Small intestine (tissue), 7 donors: ENCODE results near the gene SLK. TPM values are rescaled to one million over a fixed set of nuclear protein-coding genes. Genes with fewer than 3 reads are reported as not detected.

ENCODE experiments used
- DNase-seq, 2 donors: peaks; one replicate each; pipeline versions ENCODE4 v3.0.0 to v3.0.0-alpha.2; 2013
- FAIRE-seq: peaks from 2 replicates; lab custom pipeline; 2012; peaks lifted over from hg19 to GRCh38; lab: Jason Lieb, UNC
- H3K27ac ChIP-seq, 3 donors: one replicate each; pipeline ENCODE4 v1.5.1; 2013; ENCODE audit warnings: low read length in 2 of 3, mild to moderate bottlenecking in 2 of 3, control low read depth in 1 of 3, inconsistent platforms in 1 of 3, low read depth in 1 of 3, moderate library complexity in 1 of 3
- H3K27me3 ChIP-seq, 3 donors: one replicate each; pipeline ENCODE4 v1.6.1; 2013; ENCODE audit warnings: low read length in 3 of 3, inconsistent platforms in 1 of 3; ENCODE audit not compliant: control insufficient read depth in 3 of 3, insufficient read depth in 3 of 3
- H3K36me3 ChIP-seq, 3 donors: one replicate each; pipeline ENCODE4 v1.6.1; 2013; ENCODE audit warnings: low read length in 3 of 3, inconsistent platforms in 1 of 3, low read depth in 1 of 3, mild to moderate bottlenecking in 1 of 3, moderate library complexity in 1 of 3; ENCODE audit not compliant: control insufficient read depth in 3 of 3, insufficient read depth in 2 of 3
- H3K4me1 ChIP-seq, 3 donors: one replicate each; pipeline ENCODE4 v1.6.1; 2013; ENCODE audit warnings: low read length in 2 of 3, inconsistent platforms in 1 of 3, low read depth in 1 of 3, mild to moderate bottlenecking in 1 of 3, moderate library complexity in 1 of 3; ENCODE audit not compliant: control insufficient read depth in 3 of 3, insufficient read depth in 2 of 3
- H3K4me3 ChIP-seq, 3 donors: one replicate each; pipeline ENCODE4 v1.5.1; 2013; ENCODE audit warnings: low read length in 3 of 3, control low read depth in 1 of 3, inconsistent platforms in 1 of 3, low read depth in 1 of 3, mild to moderate bottlenecking in 1 of 3, moderate library complexity in 1 of 3
- H3K9me3 ChIP-seq, 2 donors: one replicate each; pipeline ENCODE4 v1.6.1; 2013; ENCODE audit warnings: low read depth in 1 of 2, low read length in 1 of 2; ENCODE audit not compliant: control insufficient read depth in 2 of 2, insufficient read depth in 1 of 2
- WGBS, 3 donors: extraction: QIAGEN DNeasy Blood & Tissue Kit; methylation state at CpG; one replicate each; pipeline ENCODE4 v1.1.7; 2013; 5-methylcytosine and 5-hydroxymethylcytosine counted together
- polyA plus RNA-seq, 4 donors: library from polyadenylated mRNA; stranded (reverse) in 3 of 4; unstranded in 1 of 4; fragments of 200-250 nt in 3 of 4; fragments of 120-200 nt in 1 of 4; gene quantifications; one replicate each; pipeline versions ENCODE4 v1.2.1 to v1.2.3, GENCODE V29; 2013
- donor health status: healthy with polysubstance abuse.
- donor health status: control.
- donor health status: control.
- donor health status: Bipolar disorder and iron deficiency.
- donor health status: healthy.

Gene SLK
- polyA plus RNA-seq, 4 donors = 11.2 to 33.0 (median 14.3) TPM

DNA sequence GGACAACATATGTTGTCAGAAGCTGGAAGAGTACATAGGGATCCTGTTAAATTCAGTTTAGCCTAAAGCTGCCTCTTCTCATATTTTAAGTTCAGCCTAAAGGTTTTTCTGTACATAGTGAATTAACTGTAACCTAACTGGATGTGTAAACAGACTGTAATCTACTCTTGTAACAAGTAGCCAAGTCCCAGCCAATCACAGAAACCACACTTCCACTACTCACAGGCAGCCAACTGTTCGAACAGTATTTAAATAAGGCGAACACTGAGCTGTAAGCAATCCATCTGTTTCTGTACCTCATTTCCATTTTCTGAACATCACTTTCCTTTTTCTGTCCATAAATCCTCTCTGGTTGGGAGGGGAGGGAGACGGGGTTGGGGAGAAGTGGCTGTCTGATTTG is 34.0 kb upstream of the SLK start:
- Histone ChIP-seq H3K36me3 (no peaks in the 10 kb centered on the region), H3K27me3 (no peaks in the 10 kb centered on the region), H3K4me1 (peaks cover 0 to 6% (median 0%) of the 10 kb centered on the region in 3 donors), H3K9me3 (no peaks in the 10 kb centered on the region), H3K27ac (no peak overlapping the region), H3K4me3 (no peak overlapping the region)
- FAIRE-seq (no peak), DNase-seq (no peak)
- 75 to 90% (median 84%) methylated on average over 3 of the region's 3 CpGs for WGBS, 3 donors

DNA sequence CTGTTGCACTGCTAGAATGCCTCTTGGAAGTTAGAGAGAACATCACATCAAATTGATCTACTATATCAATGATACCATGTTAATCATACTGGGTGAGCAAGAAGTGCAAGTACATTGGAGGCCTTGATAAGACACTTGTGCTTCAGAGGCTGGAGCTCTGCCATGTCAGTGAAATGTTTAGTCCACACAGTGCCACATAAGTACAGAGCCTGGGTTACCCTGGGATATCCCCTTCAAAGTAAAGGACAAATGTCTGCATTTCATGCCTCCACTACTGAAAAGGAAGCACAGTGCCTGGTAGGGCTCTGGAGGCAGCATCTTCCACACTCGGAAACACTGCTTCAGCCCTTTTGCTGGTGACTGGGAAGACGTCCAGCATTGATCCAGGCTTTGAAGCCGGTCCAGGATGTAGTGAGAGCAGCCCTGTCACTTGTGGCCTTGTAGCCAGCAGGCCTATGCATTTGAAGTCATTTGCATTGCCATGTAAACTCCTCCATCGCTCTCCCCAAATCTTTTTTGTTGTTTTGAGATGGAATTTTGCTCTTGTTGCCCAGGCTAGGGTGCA is 33.3 kb upstream of the SLK start:
- FAIRE-seq = no peak

DNA sequence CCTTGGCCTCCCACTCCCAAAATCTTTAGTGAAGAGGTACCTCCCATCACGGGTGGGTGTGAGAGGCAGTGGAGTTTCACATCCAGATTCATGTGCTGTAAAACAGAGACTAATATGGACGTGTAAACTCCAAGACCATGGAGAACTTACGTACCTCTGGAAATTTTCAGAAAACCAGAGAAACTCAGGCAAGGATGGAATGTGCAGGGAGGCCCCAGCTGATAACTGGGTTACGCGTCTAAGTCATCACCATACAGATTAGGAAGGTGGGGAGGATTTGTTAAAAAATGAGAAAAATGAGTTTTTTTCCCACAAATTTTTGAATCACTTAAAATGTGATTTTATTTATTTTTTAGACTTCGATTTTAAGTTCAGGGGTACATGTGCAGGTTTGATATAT is 32.6 kb upstream of the SLK start:
- Histone ChIP-seq H3K4me3 (no peak overlapping the region), H3K36me3 (no peaks in the 10 kb centered on the region), H3K9me3 (no peaks in the 10 kb centered on the region), H3K4me1 (peaks cover 0 to 6% (median 0%) of the 10 kb centered on the region in 3 donors), H3K27me3 (no peaks in the 10 kb centered on the region), H3K27ac (no peak overlapping the region)
- WGBS, 3 donors = 84 to 93% (median 90%) methylated on average over 6 of the region's 6 CpGs
- FAIRE-seq (no peak), DNase-seq (no peak)

More for the DNA sequence above, 33.3 kb upstream of the SLK start:
- 62 to 69% (median 66%) methylated on average over 4 of the region's 4 CpGs for WGBS, 3 donors
- no peak for DNase-seq
- no peaks in the 10 kb centered on the region for H3K36me3 ChIP-seq
- peaks cover 0 to 6% (median 0%) of the 10 kb centered on the region in 3 donors for H3K4me1 ChIP-seq
- no peaks in the 10 kb centered on the region for H3K27me3 ChIP-seq
- no peaks in the 10 kb centered on the region for H3K9me3 ChIP-seq
- no peak overlapping the region for H3K27ac ChIP-seq
- no peak overlapping the region for H3K4me3 ChIP-seq

DNA sequence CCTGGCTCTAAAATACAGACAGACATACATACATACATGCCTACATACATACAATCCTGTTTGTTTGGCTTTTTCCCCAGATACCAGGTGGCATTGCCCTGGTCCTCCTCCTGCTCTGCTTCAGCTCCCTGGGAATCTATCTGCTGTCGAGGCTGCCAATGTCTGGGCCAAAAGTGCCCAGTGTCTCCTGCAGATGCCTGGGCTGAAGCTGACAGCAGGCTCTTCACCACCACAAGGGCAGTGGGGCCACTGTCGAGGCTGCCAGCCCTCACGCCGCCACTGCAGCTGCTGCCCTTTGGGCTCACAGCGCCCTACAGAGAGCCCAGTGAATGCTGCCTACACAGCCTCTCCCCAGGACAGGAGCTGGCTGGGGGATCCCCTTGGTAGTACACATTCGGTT is 30.9 kb upstream of the SLK start:
- no peak for DNase-seq
- Histone ChIP-seq H3K4me3 (no peak overlapping the region), H3K36me3 (no peaks in the 10 kb centered on the region), H3K4me1 (peaks cover 0 to 6% (median 0%) of the 10 kb centered on the region in 3 donors), H3K27ac (no peak overlapping the region), H3K9me3 (no peaks in the 10 kb centered on the region), H3K27me3 (no peaks in the 10 kb centered on the region)
- 45 to 77% (median 63%) methylated on average over 6 of the region's 6 CpGs for WGBS, 3 donors
- FAIRE-seq = no peak

DNA sequence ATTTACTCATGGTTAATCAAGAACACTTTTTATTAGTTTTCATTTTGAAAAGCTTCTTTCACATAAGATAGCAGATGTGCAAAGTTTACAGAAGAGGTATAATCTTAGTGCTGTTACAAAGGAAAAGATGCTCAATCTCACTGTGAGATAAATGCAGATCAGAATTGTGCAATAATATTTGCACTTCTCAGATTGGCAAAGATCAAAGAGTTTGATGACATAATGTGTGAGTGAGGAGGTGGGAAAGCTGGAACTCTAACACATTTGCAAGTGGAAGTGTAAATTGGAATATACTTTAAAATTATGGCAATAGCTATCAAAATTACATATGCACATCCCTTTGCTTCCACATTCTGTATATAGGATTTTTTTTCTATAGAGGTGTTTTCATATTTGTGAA is 27.4 kb upstream of the SLK start:
- Histone ChIP-seq H3K27ac (no peak overlapping the region), H3K4me1 (no peaks in the 10 kb centered on the region), H3K4me3 (no peak overlapping the region), H3K9me3 (no peaks in the 10 kb centered on the region), H3K36me3 (no peaks in the 10 kb centered on the region), H3K27me3 (no peaks in the 10 kb centered on the region)
- FAIRE-seq = no peak
- DNase-seq = no peak

DNA sequence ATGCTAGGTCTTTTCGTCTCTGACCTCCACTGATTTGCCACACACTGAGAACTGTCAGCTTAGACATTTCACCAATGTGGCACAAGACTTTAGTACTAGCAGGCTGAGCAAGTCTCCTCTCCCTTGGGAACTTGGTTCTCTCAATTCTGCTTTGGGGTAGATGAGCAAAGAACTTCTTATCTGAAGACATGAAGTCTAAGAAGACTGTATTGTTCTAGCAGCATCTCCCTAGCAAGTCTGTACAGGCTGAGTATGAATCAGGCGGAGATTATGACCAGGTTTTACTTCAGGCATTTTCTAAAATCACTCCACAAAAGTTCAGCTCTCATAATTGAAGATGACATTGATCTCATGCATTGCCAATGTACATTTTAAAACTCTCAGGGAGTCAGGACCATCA is 25.1 kb upstream of the SLK start:
- Histone ChIP-seq H3K36me3 (no peaks in the 10 kb centered on the region), H3K9me3 (no peaks in the 10 kb centered on the region), H3K4me3 (no peak overlapping the region), H3K27ac (no peak overlapping the region), H3K4me1 (no peaks in the 10 kb centered on the region), H3K27me3 (no peaks in the 10 kb centered on the region)
- 56 to 86% (median 60%) methylated on average over 2 of the region's 2 CpGs for WGBS, 3 donors
- DNase-seq (no peak), FAIRE-seq (no peak)

DNA sequence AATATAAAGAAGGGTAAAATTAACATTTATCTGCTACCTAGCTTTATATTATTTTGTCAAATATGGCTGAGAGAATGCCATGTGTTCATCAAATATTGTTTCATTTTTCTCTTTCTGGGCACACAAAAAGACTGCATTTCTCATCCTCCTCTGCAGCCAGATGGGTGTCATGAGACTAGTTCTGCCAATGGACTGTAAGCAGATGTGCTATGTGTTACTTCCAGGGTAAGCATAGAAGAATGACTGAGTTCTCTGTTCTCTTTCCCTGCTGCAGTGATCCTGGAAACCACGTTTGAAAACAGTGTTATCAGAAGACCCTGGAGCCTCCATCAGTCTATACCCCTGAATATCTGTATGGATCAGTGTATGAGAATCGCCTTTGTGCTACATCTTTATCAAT is 24.1 kb upstream of the SLK start:
- no peak for FAIRE-seq

DNA sequence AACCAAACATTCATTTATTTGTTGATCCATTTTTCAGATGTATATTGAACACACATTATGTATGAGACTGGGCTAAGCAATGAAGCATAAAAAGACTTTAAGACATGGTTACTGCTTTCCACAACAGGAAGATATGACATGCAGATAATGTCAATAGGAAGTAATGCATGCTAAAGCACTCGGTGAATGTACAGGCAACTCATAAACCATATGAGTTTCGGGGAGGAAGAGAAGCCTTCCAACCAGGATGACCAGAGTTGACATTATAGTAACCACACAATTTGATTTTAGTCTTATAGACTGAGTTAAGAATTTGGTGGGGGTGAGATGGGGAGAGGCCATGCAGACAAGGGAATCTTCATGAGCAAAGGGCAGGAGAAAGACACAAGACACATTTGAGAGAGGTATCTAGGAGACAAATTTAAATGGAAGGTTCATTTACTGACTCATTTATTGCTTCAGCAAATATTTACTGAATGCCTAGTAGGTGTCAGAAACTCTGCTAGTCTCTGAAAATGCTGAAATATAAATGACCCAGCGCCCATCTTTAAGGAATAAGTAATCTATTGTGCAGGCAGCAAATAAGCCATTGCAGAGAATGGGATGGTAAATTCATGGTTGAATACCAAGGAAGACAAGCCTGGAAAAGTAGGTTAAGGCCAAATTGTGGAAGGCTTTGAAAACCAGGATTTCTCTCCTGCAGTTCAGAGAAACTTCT is 19.0 kb upstream of the SLK start:
- FAIRE-seq = no peak
- Histone ChIP-seq H3K9me3 (no peaks in the 10 kb centered on the region), H3K27me3 (no peaks in the 10 kb centered on the region), H3K4me1 (no peaks in the 10 kb centered on the region), H3K4me3 (no peak overlapping the region), H3K27ac (no peak overlapping the region), H3K36me3 (no peaks in the 10 kb centered on the region)
- no peak for DNase-seq
- 73 to 82% (median 77%) methylated on average over 3 of the region's 3 CpGs for WGBS, 3 donors

More for the DNA sequence above, 24.1 kb upstream of the SLK start:
- H3K4me3 ChIP-seq = no peak overlapping the region
- no peaks in the 10 kb centered on the region for H3K27me3 ChIP-seq
- H3K9me3 ChIP-seq = no peaks in the 10 kb centered on the region
- H3K27ac ChIP-seq = no peak overlapping the region
- H3K4me1 ChIP-seq = no peaks in the 10 kb centered on the region
- DNase-seq = no peak
- H3K36me3 ChIP-seq = no peaks in the 10 kb centered on the region
- 64 to 73% (median 72%) methylated on average over 2 of the region's 2 CpGs for WGBS, 3 donors
